ENCODE measurements around the gene SEPTIN2. TPM values are rescaled to one million over a fixed set of nuclear protein-coding genes. Genes with fewer than 3 reads are reported as not detected.
"Not testable (repeated sequence)": the region's sequence is repeated elsewhere in the genome, so short reads cannot be mapped to it uniquely, and the experiment has no call there.

The SEPTIN2 gene
- total RNA-seq, 4 donors from 2014 or later = 135 to 631 (median 268) TPM

DNA sequence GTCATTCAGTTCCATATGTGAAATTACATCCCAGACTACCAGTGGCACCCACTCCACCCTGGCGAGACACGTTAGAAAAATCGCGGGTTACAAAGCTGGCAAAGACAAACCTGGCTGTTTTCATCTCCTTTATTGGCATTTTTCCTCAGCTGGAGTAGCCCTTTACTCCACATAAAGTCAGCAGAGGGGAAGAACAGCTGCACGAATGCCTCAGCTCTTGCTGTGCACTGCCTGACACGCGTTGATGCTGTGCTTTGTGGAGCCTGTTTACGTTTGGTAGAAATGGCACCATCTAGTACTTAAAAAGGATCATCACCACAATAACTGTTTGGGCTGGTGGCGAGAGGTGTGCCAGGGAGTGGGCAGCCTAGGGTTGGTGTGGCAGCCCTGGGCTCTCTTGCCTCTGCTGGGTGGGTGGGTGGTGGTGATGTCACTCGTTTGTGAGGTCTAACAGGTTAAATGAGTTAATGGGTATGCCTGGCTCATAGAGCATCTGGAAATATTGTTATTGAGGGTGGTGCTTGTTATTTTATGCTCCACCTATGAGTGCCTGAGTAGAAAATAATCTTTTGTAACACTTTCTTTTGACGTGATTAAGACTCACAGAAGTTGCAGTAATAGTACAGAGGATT, 56.8 kb downstream of the SEPTIN2 start:
- H3K36me3 ChIP-seq = no peaks in the 10 kb centered on the region
- no peak overlapping the region for H3K4me3 ChIP-seq
- no peak for DNase-seq
- H3K27ac ChIP-seq = no peak overlapping the region
- H3K9me3 ChIP-seq = no peaks in the 10 kb centered on the region
- TF ChIP-seq, protein P1, sequence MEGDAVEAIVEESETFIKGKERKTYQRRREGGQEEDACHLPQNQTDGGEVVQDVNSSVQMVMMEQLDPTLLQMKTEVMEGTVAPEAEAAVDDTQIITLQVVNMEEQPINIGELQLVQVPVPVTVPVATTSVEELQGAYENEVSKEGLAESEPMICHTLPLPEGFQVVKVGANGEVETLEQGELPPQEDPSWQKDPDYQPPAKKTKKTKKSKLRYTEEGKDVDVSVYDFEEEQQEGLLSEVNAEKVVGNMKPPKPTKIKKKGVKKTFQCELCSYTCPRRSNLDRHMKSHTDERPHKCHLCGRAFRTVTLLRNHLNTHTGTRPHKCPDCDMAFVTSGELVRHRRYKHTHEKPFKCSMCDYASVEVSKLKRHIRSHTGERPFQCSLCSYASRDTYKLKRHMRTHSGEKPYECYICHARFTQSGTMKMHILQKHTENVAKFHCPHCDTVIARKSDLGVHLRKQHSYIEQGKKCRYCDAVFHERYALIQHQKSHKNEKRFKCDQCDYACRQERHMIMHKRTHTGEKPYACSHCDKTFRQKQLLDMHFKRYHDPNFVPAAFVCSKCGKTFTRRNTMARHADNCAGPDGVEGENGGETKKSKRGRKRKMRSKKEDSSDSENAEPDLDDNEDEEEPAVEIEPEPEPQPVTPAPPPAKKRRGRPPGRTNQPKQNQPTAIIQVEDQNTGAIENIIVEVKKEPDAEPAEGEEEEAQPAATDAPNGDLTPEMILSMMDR (IDR thresholded peaks at IDR 0.05) = no peak
- no peak for TF ChIP-seq POLR2A (IDR thresholded peaks at IDR 0.05)
- H3K4me1 ChIP-seq = no peaks in the 10 kb centered on the region
- H3K27me3 ChIP-seq = no peaks in the 10 kb centered on the region
- intact Hi-C loops (cut with DNase I; ENCODE audit: low total_unique reads) = no loop called here

DNA sequence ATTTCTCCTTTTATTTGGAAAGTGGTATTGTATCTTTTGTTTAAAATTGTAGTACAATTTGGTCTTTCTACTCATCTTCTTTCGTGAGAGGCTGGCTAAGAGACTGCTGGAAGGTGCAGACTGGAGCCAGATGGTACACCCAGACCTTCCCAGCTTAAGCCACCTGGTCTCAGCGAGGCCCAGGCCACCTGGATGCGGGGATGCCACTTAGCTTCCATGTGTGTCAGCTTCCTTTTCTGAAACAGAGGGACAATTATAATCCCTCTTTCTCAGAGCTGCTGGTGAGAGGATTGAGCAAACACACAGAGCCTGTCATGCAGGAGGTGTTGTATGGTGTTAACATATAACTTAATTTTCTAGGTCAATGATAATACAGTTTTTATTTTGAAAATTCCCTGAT, 57.7 kb downstream of the SEPTIN2 start:
- intact Hi-C loops (cut with DNase I; ENCODE audit: low total_unique reads) = no loop called here
- Histone ChIP-seq H3K4me1 (peaks cover 0 to under 1% of the 10 kb centered on the region in 2 donors), H3K36me3 (no peaks in the 10 kb centered on the region), H3K27me3 (no peaks in the 10 kb centered on the region), H3K4me3 (no peak overlapping the region), H3K27ac (no peak overlapping the region), H3K9me3 (no peaks in the 10 kb centered on the region)
- no peak for TF ChIP-seq POLR2A (IDR thresholded peaks at IDR 0.05)
- TF ChIP-seq, protein P1 (IDR thresholded peaks at IDR 0.05) = no peak
- no peak for DNase-seq

DNA sequence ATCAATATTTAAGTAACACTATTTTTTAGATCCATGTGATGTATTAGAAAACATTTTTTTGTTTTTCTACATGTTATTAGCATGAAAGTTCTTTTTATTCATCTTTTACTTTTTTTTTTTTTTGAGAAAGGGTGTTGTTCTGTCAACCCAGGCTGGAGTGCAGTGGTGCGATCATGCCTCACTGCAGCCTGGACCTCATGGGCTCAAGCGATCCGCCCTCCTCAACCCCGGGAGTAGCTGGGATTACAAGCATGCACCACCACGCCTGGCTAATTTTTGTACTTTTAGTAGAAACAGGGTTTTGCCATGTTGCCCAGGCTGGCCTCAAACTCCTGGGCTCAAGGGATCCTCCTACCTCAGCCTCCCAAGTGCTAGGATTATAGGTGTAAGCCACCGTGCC, 58.2 kb downstream of the SEPTIN2 start:
- H3K27ac ChIP-seq; H3K4me1 ChIP-seq; intact Hi-C loops (cut with DNase I; ENCODE audit: low total_unique reads); DNase-seq; H3K4me3 ChIP-seq; H3K9me3 ChIP-seq; H3K27me3 ChIP-seq; H3K36me3 ChIP-seq: not testable (repeated sequence)

DNA sequence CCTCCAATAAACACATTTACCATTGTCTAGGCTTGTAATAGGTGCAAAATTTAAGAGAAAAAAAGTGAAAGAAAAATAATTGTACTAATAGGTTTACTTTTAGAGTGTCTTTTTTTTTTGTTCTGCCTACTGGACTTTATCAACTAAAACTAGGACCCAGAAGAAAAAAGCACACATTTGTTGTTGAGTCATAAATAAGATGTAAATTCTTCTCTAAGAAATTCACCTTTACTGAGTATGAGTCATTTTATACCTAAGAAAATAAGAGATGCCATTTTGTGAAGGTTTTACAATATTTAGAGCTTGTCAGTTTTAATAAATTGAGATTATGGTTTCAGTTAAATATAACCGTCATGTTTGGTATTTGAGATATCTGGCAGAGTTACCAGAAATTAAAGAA, 59.6 kb downstream of the SEPTIN2 start:
- Histone ChIP-seq H3K4me1 (peaks cover 0 to 9% of the 10 kb centered on the region in 2 donors), H3K36me3 (no peaks in the 10 kb centered on the region), H3K4me3 (no peak overlapping the region), H3K27me3 (no peaks in the 10 kb centered on the region), H3K27ac (no peak overlapping the region), H3K9me3 (no peaks in the 10 kb centered on the region)
- TF ChIP-seq POLR2A (IDR thresholded peaks at IDR 0.05) = no peak
- TF ChIP-seq, protein P1 (IDR thresholded peaks at IDR 0.05) = no peak
- DNase-seq = no peak
- intact Hi-C loops (cut with DNase I; ENCODE audit: low total_unique reads) = no loop called here

DNA sequence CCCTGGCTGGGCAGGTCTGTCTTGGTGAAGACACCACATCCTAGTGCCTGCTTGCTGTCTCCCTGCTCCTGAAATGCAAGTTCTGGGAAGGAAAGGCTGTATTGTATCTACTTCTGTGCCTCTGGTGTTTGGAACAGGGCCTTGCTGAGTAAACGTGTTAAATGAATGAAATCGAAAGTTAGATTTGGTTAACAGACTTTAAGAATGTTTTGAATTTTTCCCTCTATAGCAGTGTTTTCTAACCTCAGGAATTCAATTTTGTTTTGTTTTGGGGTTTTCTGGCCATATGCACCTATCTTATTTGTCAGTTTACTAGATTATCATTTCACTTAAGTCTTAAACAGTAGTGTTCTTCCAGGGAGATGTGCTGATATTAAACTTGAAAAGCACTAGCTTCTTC, 61.1 kb downstream of the SEPTIN2 start:
- Histone ChIP-seq H3K4me1 (peaks cover 0 to 15% of the 10 kb centered on the region in 2 donors), H3K36me3 (no peaks in the 10 kb centered on the region), H3K9me3 (no peaks in the 10 kb centered on the region), H3K27me3 (no peaks in the 10 kb centered on the region), H3K4me3 (no peak overlapping the region), H3K27ac (no peak overlapping the region)
- intact Hi-C loops (cut with DNase I; ENCODE audit: low total_unique reads) = no loop called here
- TF ChIP-seq, protein P1 (IDR thresholded peaks at IDR 0.05) = no peak
- no peak for DNase-seq

DNA sequence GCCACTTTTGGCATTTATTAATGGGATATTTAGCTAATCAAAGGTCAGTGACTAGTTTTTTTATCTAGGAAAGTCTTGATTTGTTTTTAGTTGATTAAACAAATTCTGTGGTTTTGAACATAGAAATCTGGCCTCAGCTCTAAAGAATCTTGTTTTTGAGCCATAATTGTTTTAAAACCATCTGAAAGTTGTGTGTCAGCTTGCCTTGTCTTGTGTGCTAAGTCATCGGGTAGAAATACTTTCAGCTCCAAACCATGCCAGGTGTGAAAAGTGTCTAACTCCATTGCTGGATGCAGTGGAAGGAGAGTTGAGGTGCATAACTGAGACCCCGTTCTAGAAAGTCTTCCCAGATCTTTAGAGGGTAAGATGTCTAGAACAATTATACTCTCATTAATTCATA, 63.1 kb downstream of the SEPTIN2 start:
- peaks cover 0 to 16% of the 10 kb centered on the region in 2 donors for H3K4me1 ChIP-seq
- no peak for DNase-seq
- intact Hi-C loops (cut with DNase I; ENCODE audit: low total_unique reads) = no loop called here
- H3K36me3 ChIP-seq = no peaks in the 10 kb centered on the region
- no peak overlapping the region for H3K4me3 ChIP-seq
- H3K27me3 ChIP-seq = no peaks in the 10 kb centered on the region
- H3K9me3 ChIP-seq = no peaks in the 10 kb centered on the region
- TF ChIP-seq, protein P1 (IDR thresholded peaks at IDR 0.05) = no peak
- TF ChIP-seq POLR2A (IDR thresholded peaks at IDR 0.05) = no peak
- peak overlapping the region; percentile 43 to 64 for H3K27ac ChIP-seq

All from uterus (tissue), 4 donors.